HG03045 (cell line): ENCODE data around the gene AHRR.
"Not testable (repeated sequence)": the region's sequence is repeated elsewhere in the genome, so short reads cannot be mapped to it uniquely, and the experiment has no call there.

Experiments
- ATAC-seq: cut with Tn5 transposase; IDR thresholded peaks from one replicate; pipeline ENCODE4 v1.9.1; 2021; ENCODE audit warnings: mild to moderate bottlenecking, moderate library complexity; ENCODE audit not compliant: unreplicated experiment

AHRR gene

DNA sequence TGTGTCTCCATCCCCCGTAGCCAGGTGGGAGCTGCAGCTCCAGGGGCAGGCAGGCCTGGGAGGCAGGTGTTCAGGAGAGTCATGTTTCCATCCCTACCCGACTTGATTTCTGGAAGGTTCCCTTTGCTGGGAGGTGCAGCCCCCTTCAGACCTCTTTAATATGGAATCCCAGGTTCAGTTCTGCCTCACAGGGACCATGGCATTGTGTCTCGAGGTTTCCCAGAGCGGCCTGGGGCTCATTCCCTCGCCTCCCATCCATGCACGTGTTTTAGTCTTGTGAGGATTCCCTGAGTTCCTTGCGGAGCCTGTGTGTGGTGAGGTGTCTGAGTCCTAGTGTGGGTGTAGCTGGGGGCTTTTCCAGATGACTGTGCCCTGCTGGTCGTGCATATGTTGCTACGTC is 16.5 kb upstream of the AHRR start:
- ATAC-seq, result no peak

DNA sequence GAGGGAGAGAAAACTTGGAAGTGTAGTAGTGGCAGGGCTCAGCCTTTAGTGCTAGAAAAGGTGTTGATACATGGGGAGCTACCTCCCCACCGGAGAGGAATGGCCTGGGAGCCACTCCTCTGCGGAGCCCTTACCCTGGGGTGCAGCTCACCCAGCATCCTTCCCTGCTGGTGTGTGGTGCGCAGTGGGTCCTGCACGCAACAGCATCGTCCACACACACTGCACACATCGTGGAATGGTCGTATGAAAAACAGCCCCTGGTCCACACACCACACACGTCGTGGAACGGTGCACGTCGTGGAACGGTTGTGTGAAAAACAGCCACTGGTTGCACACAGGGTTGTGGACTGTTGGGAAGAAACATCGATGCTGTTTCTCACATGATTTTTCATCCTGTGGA is 16.1 kb upstream of the AHRR start:
- no peak for ATAC-seq

DNA sequence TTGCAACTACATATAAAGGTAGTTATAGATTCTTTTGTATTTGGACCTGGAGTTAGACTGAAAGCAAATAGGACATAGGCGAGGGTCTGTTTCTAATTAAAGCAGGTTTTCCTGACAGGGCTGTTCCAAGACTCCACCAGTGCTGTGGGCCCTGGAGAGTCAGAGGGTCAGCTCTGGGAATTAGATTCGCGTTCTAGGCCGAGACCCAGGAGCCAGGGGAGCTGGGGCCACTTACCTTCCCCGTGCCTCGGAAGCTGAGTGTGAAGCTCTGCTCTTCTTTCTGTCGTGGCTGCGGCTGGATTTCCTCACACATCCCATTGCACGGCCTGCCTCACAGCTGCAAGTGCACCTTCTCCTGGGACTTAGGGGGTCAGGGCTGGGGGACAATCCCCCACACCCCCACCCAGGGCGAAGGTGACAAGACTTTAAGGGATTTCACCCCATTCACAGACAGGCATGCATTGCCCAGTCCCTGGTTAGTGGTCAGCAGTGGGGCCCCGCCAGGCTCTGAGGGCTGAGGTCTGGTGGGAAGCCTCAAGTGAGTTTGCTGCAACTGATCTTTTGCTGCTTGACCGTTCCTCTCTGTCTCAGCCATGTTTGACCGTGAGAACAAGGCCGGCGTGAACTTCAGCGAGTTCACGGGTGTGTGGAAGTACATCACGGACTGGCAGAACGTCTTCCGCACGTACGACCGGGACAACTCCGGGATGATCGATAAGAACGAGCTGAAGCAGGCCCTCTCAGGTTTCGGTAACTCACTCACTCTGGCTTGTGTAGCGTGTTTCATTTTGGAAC is 15.3 kb upstream of the AHRR start:
- no peak for ATAC-seq

DNA sequence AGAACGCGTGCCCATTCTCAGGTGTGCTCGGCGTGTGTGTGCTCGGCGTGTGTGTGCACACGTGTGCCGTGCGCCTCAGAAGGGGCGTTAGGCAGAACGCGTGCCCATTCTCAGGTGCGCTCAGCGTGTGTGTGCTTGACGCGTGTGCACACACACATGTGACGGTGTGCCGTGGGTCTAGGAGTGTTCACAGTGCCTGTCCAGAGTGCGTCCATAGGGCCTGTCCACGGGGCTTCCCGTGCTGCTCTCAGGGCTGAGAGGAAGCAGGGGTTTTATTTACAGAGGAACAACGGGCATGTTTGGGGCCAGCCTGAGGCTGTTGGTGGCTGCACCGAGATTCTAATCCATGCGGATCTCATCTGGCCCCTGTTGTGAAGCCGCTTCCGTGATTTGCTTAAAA is 14.2 kb upstream of the AHRR start:
- no peak for ATAC-seq

DNA sequence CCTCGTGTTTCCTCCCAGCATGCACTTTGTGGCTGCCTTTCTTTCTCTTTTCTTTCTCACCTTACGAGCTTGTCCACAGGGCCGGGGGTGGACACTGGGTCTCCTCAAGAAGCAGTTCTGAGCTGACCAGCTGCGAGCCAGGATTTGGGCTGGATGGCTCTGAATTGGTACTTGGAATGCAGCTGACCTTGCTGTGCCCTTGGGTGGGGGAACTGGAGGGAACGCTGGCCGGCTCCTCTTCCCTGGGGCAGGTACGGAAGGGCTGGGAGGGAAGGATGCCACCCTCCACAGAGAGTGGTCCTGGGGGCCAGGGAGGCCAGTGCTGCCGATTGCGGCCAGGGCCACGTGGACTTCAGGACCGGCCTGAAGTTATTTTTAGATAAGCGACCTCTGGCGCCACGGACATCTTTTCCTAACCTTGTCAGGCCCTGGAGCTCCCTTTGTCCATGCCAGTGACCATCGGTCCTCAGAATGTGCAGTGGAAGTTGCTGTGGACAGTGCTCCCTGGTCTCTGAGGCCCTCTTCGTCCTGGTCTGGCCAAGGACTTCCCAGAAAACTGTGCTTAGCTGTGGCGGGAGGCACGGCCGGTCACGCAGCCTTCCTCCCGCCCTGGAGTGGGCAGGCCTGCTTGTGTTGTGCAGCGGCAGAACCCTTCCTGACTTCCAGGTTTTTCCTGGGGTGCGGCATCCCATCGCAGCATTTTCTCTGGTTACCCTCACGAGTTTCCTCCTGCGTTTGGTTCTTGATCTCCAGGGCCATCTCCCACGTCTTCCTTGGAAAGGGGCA is 13.5 kb upstream of the AHRR start:
- no peak for ATAC-seq

DNA sequence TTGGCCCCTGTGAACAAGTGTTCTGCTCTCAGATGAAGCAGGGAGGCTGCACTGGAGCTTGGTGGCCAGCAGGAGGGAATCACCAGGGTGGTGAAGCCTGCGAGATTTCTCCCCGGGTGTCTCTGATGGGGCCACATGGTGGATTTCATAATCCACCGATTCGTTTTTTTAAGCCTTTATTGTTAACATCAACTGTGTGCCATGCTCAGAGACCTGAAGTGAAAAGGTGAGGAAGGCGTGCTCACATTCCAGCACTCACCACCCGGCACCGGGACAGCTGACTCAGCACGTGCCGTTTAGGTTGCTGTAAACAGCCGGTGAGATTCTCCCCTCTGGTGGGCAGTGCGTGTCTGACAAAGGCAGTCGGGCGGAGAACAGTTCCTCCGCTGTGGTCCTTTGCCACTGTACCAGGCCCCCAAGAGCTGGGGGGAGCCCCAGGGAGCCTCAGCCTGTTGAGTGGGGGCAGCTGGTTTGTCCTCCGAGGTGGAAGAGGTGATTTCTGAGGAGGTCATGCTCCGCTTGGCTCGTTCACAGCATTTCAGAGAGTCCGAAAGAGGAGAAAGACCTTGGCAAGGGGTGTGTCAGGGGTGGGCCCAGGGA is 12.7 kb upstream of the AHRR start:
- no peak for ATAC-seq

DNA sequence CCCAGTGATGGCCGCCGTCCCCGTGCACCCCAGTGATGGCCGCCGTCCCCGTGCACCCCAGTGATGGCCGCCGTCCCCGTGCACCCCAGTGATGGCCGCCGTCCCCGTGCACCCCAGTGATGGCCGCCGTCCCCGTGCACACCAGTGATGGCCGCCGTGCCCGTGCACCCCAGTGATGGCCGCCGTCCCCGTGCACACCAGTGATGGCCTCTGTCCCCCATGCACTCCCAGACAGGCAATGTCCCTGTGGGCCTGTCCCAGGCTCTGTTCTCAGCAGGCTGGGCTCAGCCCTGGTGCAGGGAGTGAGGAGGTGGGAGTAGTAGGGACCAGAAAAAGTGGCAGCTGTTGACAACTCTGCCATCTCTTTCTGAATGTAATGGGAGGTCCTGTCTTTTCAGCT is 11.7 kb upstream of the AHRR start:
- not testable (repeated sequence) for ATAC-seq

DNA sequence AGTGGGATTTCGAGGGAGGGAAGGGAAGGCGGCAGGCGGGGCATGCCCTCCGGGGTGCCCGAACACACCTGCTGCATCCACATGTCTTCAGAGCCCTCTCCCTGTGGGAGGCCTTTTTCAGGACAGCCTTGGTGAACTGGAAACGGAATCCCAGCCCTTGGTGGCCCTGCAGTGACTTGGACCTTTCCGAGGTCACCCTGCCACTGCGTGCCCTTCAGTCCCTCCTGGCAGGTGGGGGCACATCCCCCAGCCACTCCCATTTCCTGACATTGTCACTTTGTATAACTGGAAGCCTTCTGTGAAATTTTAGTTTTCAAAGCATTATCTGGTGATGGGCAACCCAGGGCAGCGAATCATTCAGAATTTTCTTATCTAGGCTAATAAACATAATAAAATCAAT is 11.0 kb upstream of the AHRR start:
- ATAC-seq, result no peak

DNA sequence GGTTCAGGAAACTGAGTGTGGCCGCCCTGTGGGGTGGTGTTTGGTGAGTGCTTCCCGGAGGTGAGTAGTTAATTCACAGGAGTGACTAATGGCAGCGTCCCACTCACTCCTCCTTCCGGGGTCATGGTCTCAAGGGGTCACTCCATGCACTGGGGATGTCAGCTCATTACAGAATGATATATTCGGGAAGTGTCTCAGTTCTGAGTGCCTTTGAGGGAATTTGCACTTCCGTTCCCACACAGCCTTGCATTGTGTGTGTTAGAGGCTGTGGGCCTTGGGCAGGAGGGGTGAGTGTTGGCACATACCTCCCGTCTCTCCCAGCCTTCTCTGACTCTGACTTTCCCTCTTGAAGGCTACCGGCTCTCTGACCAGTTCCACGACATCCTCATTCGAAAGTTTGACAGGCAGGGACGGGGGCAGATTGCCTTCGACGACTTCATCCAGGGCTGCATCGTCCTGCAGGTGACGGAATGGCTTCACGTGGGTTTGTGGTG is 10.5 kb upstream of the AHRR start:
- no peak for ATAC-seq

DNA sequence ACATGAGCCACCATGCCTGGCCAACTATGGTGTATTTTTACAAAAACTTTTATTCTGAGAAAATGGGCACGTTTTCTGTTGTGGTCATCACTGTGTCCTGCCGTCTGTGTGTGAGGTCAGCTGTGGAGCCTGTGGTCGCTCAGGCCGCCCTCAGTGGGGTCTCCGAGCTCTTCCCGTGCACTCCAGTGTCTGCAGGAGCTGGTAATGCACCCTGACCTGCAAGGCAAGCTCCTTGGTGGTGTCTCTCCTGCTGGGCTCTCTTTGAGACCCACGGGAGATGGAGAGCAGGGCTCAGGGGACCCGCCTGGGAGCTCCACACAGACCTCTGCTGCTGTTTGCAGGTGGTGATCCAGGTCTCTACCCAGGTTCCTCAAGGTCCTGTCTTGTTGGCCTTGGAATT is 9.6 kb upstream of the AHRR start:
- ATAC-seq, result no peak

DNA sequence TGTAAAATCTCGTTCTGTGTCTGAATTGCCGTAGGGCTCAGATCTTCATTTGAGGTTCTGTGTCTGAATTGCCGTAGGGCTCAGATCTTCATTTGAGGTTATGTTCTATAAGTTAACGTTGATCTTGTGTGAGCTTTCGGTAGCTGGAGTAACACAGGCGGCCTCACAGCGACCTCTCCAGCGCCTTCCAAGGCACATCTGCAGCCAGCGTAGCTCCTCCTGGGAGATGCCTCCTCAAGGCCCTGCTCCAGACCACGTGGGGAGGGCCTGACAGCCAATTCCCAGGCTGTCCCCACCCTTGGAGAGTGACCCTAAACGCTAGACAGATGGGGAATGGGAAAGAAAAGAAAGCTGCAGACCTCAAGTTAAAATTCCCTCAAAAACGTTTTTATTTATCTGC is 8.7 kb upstream of the AHRR start:
- ATAC-seq, result no peak

DNA sequence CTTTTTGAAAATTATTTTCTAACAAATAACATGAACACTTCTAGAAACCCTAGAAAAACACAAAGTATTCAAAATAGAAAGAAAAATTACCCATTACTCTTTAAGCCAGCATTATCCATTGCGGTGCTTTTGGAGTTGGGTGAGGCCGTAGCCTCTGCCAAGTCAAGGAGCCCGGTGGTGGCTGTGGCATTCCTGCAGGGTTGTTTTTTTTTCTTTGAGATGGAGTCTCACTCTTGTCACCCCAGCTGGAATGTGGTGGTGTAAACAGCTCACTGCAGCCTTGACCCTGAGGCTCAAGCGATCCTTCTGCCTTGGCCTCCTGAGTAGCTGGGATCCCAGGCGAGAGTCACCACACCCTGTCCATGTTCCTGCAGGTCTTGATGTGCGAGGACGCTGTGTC is 8.2 kb upstream of the AHRR start:
- ATAC-seq, result no peak

DNA sequence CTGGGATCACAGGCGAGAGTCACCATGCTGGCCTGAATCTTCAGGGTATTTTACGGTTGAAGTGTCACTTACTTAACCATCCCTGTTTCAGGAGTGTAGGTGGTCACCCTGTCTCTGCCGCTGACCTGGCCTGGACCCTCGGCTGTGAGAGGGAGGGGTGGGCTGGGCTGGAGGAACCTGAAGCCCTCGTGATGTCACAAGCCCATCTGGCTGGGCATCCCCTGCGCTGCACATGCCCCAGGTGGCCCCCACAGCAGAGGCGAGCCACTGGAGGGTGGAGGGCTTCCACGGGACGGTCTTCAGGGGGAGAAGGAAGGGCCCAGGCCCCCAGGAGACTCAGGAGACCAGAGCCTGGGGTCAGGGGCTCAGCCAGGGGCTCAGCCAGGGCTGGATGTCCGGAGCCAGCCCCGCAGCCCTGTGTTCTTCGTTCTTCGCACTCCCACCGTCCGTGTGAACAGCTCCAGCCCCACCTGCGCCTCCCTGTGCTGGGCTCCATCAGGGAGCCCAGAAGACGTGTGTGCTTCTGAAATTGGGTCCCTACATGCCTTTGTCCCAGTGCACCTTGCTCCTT is 7.6 kb upstream of the AHRR start:
- no peak for ATAC-seq

DNA sequence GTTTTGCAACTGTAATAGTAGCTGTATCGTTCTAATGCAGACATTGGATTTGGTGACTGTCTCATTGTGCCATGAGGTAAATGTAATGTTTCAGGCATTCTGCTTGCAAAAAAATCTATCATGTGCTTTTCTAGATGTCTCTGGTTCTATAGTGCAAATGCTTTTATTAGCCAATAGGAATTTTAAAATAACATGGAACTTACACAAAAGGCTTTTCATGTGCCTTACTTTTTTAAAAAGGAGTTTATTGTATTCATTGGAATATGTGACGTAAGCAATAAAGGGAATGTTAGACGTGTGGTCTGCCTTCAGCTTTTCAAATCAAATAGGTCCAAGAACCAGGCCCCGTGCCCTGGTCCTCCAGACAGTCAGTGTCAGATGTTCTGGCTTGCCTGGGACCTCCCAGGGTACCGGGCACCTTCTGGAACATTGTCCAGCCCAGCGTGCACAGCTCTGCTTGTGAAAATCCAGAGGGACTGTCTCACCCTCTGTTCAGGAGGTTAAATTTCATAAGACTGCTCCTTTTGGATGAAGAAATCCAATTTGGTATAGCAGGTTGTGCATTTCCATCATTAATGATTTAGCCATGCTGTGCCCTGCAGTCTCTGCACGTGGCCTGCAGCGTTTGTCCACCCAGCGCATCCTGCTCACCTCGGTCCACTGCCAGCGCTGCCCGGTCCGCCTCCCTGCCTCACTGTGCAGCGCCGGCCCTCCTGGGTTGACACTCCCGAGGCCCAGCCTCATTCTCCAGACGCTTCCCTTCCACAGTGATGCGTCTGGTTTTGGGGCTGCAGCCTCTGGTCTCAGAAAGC is 6.6 kb upstream of the AHRR start:
- no peak for ATAC-seq

DNA sequence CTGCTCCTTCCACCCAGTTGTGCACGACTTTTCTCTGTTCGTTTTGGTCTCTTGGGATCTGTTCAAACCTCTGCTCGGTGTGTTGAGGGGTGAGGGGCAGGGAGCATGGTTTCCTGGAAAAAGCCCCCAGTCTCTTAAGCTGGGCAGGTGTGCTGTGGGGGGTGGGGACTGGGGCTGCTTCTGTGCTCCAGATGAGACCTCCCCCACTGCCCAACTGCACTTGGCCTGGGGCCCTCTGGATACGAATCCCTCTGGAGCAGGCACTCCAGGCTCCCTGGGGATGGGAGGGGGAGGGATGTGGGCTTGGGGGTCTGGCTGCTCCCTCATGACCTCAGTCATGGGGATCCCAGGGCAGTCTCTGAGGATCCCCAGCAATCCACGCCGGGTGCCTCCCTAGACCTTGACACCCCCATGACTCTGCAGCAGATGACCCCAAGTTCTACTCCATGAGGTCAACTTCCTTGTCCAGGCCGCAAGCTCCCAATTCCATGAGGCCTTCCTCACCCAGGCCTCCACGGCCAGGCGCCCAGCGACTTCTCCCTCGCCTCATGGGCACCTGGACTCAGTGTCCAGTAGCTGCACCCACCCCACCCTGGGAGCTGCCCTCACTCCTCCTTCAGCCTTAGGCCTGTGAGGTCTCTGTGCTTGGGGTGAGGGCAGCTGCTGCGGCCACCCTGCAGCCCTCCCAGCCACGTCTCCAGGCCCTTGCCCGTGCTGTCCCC is 5.9 kb upstream of the AHRR start:
- no peak for ATAC-seq

DNA sequence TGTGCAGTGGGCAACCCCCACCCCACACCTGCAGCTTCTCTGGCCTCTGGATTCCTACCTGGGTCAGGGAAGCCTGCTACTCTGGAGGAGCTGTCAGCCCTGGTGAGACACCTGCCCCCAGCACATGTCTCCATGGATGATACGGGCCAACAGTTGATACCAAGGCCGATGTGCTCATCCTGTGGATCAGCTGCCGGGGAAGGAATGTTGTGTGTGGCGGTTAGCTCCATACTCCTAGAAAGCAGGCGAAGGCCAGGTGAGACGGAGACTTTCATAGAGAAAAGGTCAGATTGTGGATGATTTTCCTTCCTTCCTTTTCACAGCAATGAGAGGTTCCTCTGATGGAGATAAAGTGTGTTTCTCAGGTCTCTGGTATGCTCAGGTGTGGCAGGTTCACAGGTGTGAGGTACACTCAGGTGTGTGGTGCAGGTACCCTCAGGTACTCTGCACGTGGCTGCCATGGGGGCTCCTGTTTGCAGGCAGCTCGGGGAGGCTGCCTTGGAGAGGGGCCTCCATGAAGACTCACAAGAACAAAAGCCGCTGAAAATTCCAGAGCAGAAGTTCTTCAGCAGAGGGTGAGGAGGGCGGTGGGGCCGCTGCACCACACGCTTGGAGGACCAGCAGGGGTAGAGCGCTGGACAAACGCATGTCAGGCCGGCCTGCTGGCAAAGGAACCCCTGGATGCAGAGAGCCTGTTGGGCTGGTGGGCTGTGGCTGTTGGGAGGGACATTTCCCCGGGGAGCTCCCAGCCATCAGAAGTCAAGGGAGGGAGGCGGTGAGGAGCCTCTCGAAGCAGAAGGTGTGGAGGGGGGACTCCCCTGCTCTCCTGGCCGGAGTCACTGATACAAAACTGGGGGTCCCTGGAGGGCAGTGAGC is 5.1 kb upstream of the AHRR start:
- peak; percentile 2 for ATAC-seq

DNA sequence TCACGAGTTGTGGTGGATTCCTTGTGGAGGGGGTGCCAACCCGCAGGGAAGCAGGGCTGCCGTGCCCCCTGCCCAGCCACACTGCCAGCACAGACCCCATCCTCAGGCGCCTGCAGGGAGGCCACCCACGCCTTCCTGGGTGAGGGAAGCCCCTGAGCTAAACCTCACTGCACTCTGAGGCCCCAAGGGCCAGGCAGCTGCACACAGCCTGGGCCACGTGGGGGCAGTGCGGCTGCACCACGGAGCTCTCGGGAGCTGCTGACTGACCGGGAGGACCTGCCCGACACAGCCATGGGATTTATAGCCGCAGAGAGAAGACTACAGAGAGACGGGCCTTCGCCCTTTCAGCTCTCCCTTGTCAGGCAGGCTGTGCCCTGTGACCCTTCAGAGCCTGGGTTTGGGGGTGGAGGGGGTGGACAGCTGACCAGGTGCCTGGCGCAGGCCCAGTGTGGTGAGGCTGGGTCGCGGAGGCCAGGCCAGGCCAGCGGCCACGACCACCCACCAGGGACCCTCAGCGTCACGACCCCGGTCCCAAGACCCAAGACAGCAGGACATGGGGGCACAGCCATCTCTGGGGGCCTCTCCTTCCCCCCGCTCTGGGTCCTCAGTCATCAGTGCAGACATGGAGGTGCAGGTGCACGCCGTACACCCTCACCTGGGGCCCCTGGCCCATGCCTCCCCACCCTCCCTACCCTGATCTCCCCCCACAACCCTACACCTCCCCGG is 4.3 kb upstream of the AHRR start:
- peak; percentile 55 for ATAC-seq

DNA sequence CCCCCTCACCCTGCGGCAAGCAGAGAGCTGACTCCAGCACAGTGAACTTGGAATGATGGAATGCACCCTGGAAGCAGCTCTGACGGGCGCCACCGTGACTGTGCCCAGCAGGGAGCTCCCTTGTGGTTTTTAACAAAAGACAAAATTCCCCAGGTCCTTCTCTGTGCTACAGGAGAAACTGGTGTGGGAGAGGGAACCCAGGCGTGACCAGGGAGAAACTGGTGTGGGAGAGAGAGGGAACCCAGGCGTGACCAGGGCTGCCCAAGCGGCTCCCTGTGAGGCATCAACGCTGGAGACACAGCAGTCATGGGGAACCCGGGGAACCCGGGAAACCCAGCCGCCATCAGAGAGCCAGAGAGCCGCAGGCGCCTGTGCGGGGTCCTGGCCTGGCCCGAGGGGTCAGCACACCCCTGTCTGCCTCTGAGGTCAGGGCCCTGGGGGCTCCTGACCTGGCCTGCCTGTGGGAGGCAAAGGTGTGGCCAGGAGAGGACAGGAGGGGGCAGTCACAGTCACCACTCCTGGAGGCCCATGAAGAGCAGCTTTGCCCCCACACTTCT is 3.1 kb upstream of the AHRR start:
- no peak for ATAC-seq
